Hepatocyte (in vitro differentiated cells): ENCODE results near the gene AGPS. TPM values are rescaled to one million over a fixed set of nuclear protein-coding genes. Genes with fewer than 3 reads are reported as not detected.

Experiments used
- DNase-seq: peaks from one replicate; pipeline ENCODE4 v3.0.0-alpha.2; 2016; ENCODE audit warnings: low spot score
- H2AFZ ChIP-seq: fragments of 200-600 bp; sonication (generic); 2 replicates; pipeline ENCODE4 v1.6.0; 2016; ENCODE audit warnings: antibody characterized with exemption, mild to moderate bottlenecking
- H3K27ac ChIP-seq: fragments of 200-600 bp; sonication (generic); 2 replicates; pipeline ENCODE4 v1.5.1; 2016; ENCODE audit warnings: mild to moderate bottlenecking
- H3K27me3 ChIP-seq: fragments of 200-600 bp; sonication (generic); 2 replicates; pipeline ENCODE4 v1.6.1; 2016
- H3K36me3 ChIP-seq: fragments of 200-600 bp; sonication (generic); replicated peaks from 2 replicates; pipeline ENCODE4 v1.5.1; 2016; ENCODE audit warnings: low read depth; ENCODE audit not compliant: insufficient read depth
- H3K4me1 ChIP-seq: fragments of 200-600 bp; sonication (generic); 2 replicates; pipeline ENCODE4 v1.5.1; 2016; ENCODE audit warnings: mild to moderate bottlenecking, moderate library complexity; ENCODE audit not compliant: insufficient read depth
- H3K4me2 ChIP-seq: fragments of 200-600 bp; sonication (generic); 2 replicates; pipeline ENCODE4 v1.6.0; 2016
- H3K4me3 ChIP-seq: fragments of 200-600 bp; sonication (generic); 2 replicates; pipeline ENCODE4 v1.5.1; 2016; ENCODE audit warnings: mild to moderate bottlenecking
- H3K79me2 ChIP-seq: fragments of 200-600 bp; sonication (generic); 2 replicates; pipeline ENCODE4 v1.6.0; 2017; ENCODE audit warnings: mild to moderate bottlenecking
- H3K9me2 ChIP-seq: fragments of 200-600 bp; sonication (generic); replicated peaks from 2 replicates; pipeline ENCODE4 v1.6.0; 2017; ENCODE audit warnings: mild to moderate bottlenecking; ENCODE audit not compliant: insufficient read depth
- H3K9me3 ChIP-seq: fragments of 200-600 bp; sonication (generic); 2 replicates; pipeline ENCODE4 v1.5.1; 2016; ENCODE audit warnings: low read depth, mild to moderate bottlenecking
- H4K20me1 ChIP-seq: fragments of 200-600 bp; sonication (generic); 2 replicates; pipeline ENCODE4 v1.6.0; 2016; ENCODE audit warnings: mild to moderate bottlenecking; ENCODE audit not compliant: insufficient read depth, poor library complexity, severe bottlenecking
- EZH2 ChIP-seq: fragments of 200-600 bp; sonication (generic); IDR thresholded peaks from 2 replicates; pipeline ENCODE4 v1.6.1; 2016; ENCODE audit warnings: antibody characterized with exemption, mild to moderate bottlenecking, borderline replicate concordance
- EZH2phosphoT487 ChIP-seq: fragments of 200-600 bp; sonication (generic); IDR thresholded peaks from one replicate; pipeline ENCODE4 v1.6.1; 2018; ENCODE audit warnings: antibody characterized with exemption, mild to moderate bottlenecking, low read depth, moderate library complexity; ENCODE audit not compliant: unreplicated experiment, severe bottlenecking
- WGBS: methylation state at CpG from one replicate; pipeline ENCODE4 v1.1.6; 2016; ENCODE audit warnings: low lambda C conversion rate; ENCODE audit errors: missing lambda C conversion rate; 5-methylcytosine and 5-hydroxymethylcytosine counted together
- polyA plus RNA-seq: library from polyadenylated mRNA; unstranded; fragments of >200 nt; fragmentation: Nextera tagmentation; extraction: Ambion mirVana; gene quantifications from 2 replicates; pipeline ENCODE4 v1.2.1, GENCODE V29; 2016
- total RNA-seq: library from RNA; depleted of rRNA; stranded (reverse); fragments of >200 nt; gene quantifications from 2 replicates; pipeline ENCODE4 v1.2.3, GENCODE V29; 2014
- TF ChIP-seq, protein P1 (sequence below): fragments of 200-600 bp; sonication (generic); IDR thresholded peaks from 2 replicates; pipeline ENCODE4 v1.5.1; 2016; ENCODE audit warnings: antibody characterized with exemption, mild to moderate bottlenecking; ENCODE audit not compliant: poor library complexity

Gene AGPS
- total and polyA plus RNA-seq, 2 experiments from 2014 or later: 26.6 to 36.1 TPM

DNA sequence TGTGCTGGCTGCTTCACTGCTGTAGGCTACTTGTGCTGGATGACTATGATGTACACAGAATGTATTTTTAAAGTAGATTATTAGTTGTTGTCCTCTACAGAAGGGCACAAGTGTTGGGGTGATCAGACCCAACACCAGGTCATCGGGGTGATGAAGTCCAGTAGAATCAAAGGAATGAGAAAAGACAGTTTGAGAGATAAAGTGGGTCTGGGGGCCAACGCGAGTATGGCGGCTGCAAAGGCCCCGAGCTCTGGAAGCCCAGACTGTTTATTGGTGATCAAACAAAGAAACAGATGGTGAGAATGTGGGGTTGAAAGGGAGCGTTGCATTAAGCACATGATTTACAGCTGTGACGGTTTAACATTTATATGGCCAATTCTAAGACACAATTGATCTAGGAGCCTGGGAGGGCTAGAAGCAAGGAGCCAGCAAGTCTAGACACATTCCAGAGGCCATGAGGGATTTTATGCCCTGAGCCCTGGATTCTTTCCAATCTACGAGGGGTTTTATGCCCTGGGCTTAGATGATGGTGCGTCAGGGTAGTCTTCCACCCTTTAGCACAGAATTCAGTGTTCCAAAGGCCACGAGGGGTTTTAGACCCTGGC lies 153.5 kb downstream of the AGPS start:
- 70% methylated on average over 10 of the region's 10 CpGs for WGBS
- TF ChIP-seq, protein P1, sequence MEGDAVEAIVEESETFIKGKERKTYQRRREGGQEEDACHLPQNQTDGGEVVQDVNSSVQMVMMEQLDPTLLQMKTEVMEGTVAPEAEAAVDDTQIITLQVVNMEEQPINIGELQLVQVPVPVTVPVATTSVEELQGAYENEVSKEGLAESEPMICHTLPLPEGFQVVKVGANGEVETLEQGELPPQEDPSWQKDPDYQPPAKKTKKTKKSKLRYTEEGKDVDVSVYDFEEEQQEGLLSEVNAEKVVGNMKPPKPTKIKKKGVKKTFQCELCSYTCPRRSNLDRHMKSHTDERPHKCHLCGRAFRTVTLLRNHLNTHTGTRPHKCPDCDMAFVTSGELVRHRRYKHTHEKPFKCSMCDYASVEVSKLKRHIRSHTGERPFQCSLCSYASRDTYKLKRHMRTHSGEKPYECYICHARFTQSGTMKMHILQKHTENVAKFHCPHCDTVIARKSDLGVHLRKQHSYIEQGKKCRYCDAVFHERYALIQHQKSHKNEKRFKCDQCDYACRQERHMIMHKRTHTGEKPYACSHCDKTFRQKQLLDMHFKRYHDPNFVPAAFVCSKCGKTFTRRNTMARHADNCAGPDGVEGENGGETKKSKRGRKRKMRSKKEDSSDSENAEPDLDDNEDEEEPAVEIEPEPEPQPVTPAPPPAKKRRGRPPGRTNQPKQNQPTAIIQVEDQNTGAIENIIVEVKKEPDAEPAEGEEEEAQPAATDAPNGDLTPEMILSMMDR: no peak
- TF ChIP-seq EZH2: no peak
- TF ChIP-seq EZH2phosphoT487: no peak

DNA sequence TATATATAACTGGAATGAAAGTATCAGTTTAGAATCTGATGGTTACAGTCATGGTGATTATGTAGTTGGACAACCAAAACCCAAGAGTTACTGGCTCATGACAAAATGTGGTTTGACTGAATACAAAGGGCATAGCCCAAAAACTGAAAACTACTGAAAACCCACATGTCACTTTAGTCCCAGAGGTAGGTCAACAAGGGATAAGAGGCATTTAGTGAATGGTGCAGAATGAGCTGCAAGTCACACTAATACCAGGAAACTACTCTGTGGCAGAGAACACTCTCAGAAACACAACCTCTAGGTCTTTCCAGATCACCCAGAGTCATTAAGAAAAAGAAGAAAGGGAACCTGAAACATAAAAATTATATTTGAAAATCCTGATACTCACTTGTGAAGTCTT lies 154.5 kb downstream of the AGPS start:
- no peaks in the 10 kb centered on the region for H3K36me3 ChIP-seq
- no peak for TF ChIP-seq EZH2
- TF ChIP-seq, protein P1: no peak
- no peak for TF ChIP-seq EZH2phosphoT487

More for the DNA sequence above, 153.5 kb downstream of the AGPS start:
- H2AFZ ChIP-seq: no peak overlapping the region
- no peaks in the 10 kb centered on the region for H3K9me3 ChIP-seq
- H3K79me2 ChIP-seq: no peaks in the 10 kb centered on the region
- no peak for DNase-seq
- H3K27me3 ChIP-seq: no peaks in the 10 kb centered on the region
- no peaks in the 10 kb centered on the region for H4K20me1 ChIP-seq
- no peaks in the 10 kb centered on the region for H3K9me2 ChIP-seq
- peaks cover 5% of the 10 kb centered on the region for H3K4me1 ChIP-seq
- no peaks in the 10 kb centered on the region for H3K36me3 ChIP-seq
- H3K27ac ChIP-seq: no peak overlapping the region
- H3K4me3 ChIP-seq: no peak overlapping the region
- no peak overlapping the region for H3K4me2 ChIP-seq

DNA sequence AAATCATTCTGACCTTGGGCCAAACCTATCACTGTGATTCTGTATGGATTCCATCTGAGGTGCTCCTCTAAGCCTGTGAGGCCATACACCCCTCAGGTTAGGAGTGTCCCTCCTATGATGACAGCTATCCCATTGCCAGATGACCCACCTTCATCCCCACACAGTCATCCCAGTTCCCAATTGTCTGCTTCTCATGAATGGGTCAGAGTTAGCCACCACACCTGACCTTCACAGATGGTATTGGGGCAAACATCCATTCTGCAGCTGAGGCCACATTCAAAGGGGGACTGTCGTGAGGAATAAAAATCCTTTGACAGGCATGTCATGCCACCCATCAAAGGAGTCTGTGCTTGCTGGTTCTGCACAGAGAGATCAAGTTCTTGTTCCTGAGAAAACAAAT lies 155.2 kb downstream of the AGPS start:
- Histone ChIP-seq H4K20me1 (no peaks in the 10 kb centered on the region), H3K27ac (no peak overlapping the region), H3K79me2 (no peaks in the 10 kb centered on the region), H3K4me1 (peaks cover 5% of the 10 kb centered on the region), H3K4me3 (no peak overlapping the region), H3K4me2 (no peak overlapping the region), H3K27me3 (no peaks in the 10 kb centered on the region), H2AFZ (no peak overlapping the region), H3K9me3 (no peaks in the 10 kb centered on the region), H3K9me2 (no peaks in the 10 kb centered on the region), H3K36me3 (no peaks in the 10 kb centered on the region)
- TF ChIP-seq EZH2phosphoT487 (no peak), EZH2 (no peak)
- TF ChIP-seq, protein P1: no peak
- DNase-seq: no peak
- WGBS: 80% methylated on average over 1 of the region's 1 CpG

More for the DNA sequence above, 154.5 kb downstream of the AGPS start:
- H3K27me3 ChIP-seq: no peaks in the 10 kb centered on the region
- H3K9me3 ChIP-seq: no peaks in the 10 kb centered on the region
- H3K27ac ChIP-seq: no peak overlapping the region
- no peaks in the 10 kb centered on the region for H4K20me1 ChIP-seq
- H3K4me1 ChIP-seq: peaks cover 5% of the 10 kb centered on the region
- DNase-seq: no peak
- no peak overlapping the region for H3K4me2 ChIP-seq
- no peak overlapping the region for H2AFZ ChIP-seq
- H3K9me2 ChIP-seq: no peaks in the 10 kb centered on the region
- H3K4me3 ChIP-seq: no peak overlapping the region
- no peaks in the 10 kb centered on the region for H3K79me2 ChIP-seq

DNA sequence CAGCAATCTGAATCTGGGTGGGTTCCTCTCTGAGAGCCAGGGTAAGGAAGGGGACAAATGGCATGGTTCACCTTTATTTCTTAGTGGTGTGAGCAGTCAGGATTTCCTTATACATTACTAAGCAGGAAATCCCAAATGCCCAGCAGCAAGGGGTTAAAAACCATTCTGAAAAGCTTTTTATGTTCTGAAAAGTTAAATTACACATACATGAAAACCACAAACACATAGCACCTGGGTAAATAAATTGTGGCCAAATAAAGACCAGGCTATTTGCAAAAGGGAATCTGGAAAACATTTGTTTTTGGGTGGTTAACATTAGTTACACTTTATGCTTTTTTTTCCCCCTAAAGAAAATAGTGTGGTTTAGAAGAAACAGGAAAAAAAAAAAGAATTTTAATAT lies 156.1 kb downstream of the AGPS start:
- no peaks in the 10 kb centered on the region for H3K9me3 ChIP-seq
- no peak for TF ChIP-seq EZH2phosphoT487

More for the DNA sequence above, 156.1 kb downstream of the AGPS start:
- Histone ChIP-seq H3K4me1 (peaks cover 2% of the 10 kb centered on the region), H3K79me2 (no peaks in the 10 kb centered on the region), H3K27ac (no peak overlapping the region), H3K4me2 (no peak overlapping the region), H3K36me3 (no peaks in the 10 kb centered on the region), H2AFZ (no peak overlapping the region), H3K4me3 (no peak overlapping the region), H3K9me2 (no peaks in the 10 kb centered on the region), H4K20me1 (no peaks in the 10 kb centered on the region), H3K27me3 (no peaks in the 10 kb centered on the region)
- DNase-seq: no peak
